BE2C (cell line): ENCODE measurements around the gene SMYD4. TPM values are rescaled to one million over a fixed set of nuclear protein-coding genes. Genes with fewer than 3 reads are reported as not detected.
A peak's percentile ranks its signal among the peaks of the same experiment; 100 is the strongest.

Experiments used
- DNase-seq: peaks from one replicate; pipeline ENCODE4 v3.0.0-alpha.2; 2020
- H3K27me3 ChIP-seq: fragments of 250-450 bp; sonication (Bioruptor Pico); 2 replicates; pipeline ENCODE4 v1.5.1; 2020; ENCODE audit warnings: mild to moderate bottlenecking
- H3K36me3 ChIP-seq: fragments of 250-450 bp; sonication (Bioruptor Pico); 2 replicates; pipeline ENCODE4 v1.5.1; 2020; ENCODE audit warnings: mild to moderate bottlenecking
- H3K4me1 ChIP-seq: fragments of 250-450 bp; sonication (Bioruptor Pico); 2 replicates; pipeline ENCODE4 v1.5.1; 2020
- H3K4me3 ChIP-seq: 2 replicates; pipeline ENCODE4 v1.5.1; 2011; ENCODE audit warnings: low read depth, low read length
- H3K9me3 ChIP-seq: fragments of 250-450 bp; sonication (Bioruptor Pico); 2 replicates; pipeline ENCODE4 v1.5.1; 2020
- polyA plus RNA-seq: library from polyadenylated mRNA; unstranded; fragments of >200 nt; gene quantifications from one replicate; pipeline ENCODE4 v1.2.1, GENCODE V29; 2012; ENCODE audit warnings: low read depth, missing spikeins; ENCODE audit not compliant: insufficient read length, insufficient read depth
- TF ChIP-seq, protein P1 (sequence below): IDR thresholded peaks from 2 replicates; pipeline ENCODE4 v1.5.1; 2012; ENCODE audit warnings: mild to moderate bottlenecking, low read depth, low read length

Gene SMYD4, protein sequence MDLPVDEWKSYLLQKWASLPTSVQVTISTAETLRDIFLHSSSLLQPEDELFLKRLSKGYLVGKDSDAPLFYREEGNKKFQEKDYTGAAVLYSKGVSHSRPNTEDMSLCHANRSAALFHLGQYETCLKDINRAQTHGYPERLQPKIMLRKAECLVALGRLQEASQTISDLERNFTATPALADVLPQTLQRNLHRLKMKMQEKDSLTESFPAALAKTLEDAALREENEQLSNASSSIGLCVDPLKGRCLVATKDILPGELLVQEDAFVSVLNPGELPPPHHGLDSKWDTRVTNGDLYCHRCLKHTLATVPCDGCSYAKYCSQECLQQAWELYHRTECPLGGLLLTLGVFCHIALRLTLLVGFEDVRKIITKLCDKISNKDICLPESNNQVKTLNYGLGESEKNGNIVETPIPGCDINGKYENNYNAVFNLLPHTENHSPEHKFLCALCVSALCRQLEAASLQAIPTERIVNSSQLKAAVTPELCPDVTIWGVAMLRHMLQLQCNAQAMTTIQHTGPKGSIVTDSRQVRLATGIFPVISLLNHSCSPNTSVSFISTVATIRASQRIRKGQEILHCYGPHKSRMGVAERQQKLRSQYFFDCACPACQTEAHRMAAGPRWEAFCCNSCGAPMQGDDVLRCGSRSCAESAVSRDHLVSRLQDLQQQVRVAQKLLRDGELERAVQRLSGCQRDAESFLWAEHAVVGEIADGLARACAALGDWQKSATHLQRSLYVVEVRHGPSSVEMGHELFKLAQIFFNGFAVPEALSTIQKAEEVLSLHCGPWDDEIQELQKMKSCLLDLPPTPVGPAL
- polyA plus RNA-seq, result 4.3 TPM

DNA sequence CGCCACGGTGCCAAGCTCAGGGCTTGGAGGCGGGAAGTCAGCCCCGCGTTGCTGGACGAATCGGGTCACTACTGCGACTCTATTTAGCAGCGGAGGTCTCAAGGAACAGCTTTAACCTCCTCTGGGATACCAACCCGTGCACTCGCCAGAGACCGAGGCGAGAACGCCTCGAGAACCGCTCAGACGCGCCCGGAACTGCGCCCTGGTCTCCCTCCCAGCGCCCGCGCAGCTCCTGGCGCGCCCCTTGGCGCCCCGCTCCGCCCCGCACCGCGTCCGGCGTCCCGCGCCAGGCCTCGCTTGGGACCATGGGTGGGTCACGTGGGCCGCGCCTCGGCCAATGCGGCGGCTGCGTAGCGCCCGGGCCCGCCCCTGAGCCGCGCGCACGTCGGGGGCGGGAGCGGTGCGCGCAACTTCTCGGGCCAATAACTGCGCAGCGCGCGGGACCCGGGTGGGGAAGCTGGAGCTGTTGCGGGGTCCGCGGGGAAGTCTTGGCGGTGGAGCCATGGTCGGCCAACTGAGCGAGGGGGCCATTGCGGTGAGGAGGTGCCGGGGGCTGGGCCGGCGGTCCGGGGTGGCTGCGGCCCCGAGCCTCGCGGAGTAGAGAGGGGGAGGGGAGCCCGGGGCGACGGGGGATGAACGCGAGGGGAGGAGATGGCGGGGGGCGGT lies at the start of gene SMYD4, which contains the start of gene RPA1:
Gene SMYD4, minus strand, starts transcription at position 311 of the 666 bp plus-strand sequence. CDS start 1,908 bp downstream, outside the sequence.
Gene RPA1, plus strand, starts transcription at position 414 of the 666 bp plus-strand sequence. Its CDS starts 89 bp downstream, at position 503.
- H3K36me3 ChIP-seq, result no peaks in the 10 kb centered on the region
- no peaks in the 10 kb centered on the region for H3K9me3 ChIP-seq
- H3K4me3 ChIP-seq, result peak within 1 kb of the TSS; percentile 80
- peak; percentile 84 for DNase-seq
- no peaks in the 10 kb centered on the region for H3K27me3 ChIP-seq
- TF ChIP-seq, protein P1, sequence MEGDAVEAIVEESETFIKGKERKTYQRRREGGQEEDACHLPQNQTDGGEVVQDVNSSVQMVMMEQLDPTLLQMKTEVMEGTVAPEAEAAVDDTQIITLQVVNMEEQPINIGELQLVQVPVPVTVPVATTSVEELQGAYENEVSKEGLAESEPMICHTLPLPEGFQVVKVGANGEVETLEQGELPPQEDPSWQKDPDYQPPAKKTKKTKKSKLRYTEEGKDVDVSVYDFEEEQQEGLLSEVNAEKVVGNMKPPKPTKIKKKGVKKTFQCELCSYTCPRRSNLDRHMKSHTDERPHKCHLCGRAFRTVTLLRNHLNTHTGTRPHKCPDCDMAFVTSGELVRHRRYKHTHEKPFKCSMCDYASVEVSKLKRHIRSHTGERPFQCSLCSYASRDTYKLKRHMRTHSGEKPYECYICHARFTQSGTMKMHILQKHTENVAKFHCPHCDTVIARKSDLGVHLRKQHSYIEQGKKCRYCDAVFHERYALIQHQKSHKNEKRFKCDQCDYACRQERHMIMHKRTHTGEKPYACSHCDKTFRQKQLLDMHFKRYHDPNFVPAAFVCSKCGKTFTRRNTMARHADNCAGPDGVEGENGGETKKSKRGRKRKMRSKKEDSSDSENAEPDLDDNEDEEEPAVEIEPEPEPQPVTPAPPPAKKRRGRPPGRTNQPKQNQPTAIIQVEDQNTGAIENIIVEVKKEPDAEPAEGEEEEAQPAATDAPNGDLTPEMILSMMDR, result no peak
- H3K4me1 ChIP-seq, result no peaks in the 10 kb centered on the region

DNA sequence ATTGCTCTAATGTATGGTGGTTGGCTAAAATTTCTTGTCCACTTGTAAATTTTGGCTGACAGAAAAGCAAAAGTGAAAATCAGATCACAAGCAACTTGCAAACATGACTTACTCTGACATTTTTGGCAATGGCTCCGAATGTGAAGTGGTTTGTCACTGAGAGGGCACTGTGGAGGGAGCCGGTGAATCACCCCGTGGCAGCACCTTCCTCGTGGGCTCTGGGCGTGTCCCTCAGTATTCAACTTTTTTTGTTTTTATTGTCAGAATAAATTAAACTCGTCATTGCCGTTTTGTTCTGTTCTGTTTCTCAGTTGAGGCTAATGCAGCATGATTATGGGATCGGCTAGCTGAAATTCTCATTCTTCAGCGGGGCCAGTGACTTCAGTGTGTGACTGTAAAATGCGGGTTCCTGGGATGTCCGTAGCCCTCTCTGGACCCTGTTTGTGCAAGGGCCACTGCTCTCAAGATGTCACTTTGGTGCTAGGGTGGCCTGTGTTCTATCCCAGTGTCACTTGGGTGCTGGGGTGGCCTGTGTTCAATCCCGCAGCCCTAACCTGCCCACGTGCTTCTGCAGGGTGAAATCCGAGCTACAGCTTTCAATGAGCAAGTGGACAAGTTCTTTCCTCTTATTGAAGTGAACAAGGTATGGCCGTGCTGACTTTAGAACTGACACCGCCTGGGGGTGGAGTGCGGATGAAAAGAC lies 48.9 kb upstream of the SMYD4 start:
- H3K9me3 ChIP-seq, result no peaks in the 10 kb centered on the region
- H3K36me3 ChIP-seq, result peaks cover 11% of the 10 kb centered on the region
- H3K27me3 ChIP-seq, result no peaks in the 10 kb centered on the region
- DNase-seq, result no peak
- H3K4me3 ChIP-seq, result no peak overlapping the region
- H3K4me1 ChIP-seq, result no peaks in the 10 kb centered on the region
- TF ChIP-seq, protein P1, result no peak

DNA sequence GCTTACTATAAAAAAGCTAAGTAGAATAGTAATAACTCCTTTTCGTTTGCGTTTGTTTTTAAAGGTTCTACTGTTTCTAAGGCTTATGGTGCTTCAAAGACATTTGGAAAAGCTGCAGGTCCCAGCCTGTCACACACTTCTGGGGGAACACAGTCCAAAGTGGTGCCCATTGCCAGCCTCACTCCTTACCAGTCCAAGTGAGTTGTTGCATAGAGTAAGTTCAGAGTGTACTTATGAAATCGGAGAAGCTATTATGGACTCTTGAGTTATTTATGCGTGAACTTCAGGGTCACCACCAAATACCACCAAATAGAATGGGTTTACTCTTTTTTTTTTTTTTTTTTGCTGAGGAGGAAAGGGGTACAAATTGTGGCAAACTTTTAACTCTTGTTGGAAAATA lies 45.9 kb upstream of the SMYD4 start:
- TF ChIP-seq, protein P1, result no peak
- Histone ChIP-seq H3K4me3 (no peak overlapping the region), H3K27me3 (no peaks in the 10 kb centered on the region), H3K9me3 (no peaks in the 10 kb centered on the region), H3K4me1 (no peaks in the 10 kb centered on the region), H3K36me3 (peaks cover 2% of the 10 kb centered on the region; the same call in 1 of the 2 replicates)
- no peak for DNase-seq

DNA sequence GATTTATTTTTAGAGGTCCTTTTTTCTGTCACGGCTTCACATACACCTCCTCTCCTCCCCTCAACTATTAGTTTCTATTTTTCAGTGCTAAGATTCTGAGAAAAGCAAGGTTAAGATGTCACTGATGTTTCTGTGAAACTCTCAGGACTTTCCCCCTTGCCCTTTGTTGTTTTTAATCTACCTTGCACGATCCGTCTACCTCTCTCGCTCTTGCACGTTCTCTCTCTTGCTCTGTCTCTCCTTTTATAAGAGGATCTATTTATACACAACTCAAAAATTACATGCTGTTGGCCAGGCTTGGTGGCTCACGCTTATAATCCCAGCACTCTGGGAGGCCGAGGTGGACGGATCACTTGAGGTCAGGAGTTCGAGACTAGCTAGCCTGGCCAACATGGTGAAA lies 43.7 kb upstream of the SMYD4 start:
- TF ChIP-seq, protein P1, result no peak
- no peak for DNase-seq
- H3K9me3 ChIP-seq, result no peaks in the 10 kb centered on the region
- no peak overlapping the region for H3K4me3 ChIP-seq
- H3K36me3 ChIP-seq, result peaks cover 2% of the 10 kb centered on the region; the same call in 1 of the 2 replicates
- H3K4me1 ChIP-seq, result no peaks in the 10 kb centered on the region
- H3K27me3 ChIP-seq, result no peaks in the 10 kb centered on the region

DNA sequence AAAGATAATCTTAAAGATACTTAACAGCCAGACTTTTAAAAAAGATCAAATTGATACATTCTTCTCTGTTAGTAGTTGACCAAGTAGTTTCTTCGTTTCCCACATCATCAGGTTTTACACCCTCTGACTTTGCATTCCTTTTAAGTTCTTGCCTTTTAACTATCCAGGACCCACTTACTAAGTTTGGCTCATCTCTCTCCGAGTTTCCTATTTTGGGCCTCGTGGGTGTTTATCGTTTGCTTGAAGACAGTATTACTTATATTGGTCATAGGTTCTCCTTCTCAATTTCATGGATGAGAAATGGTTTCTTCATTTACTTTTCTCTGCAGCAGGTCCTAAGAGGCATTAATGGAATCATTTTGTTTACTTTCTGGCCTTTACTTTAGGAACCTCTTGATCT lies 43.3 kb upstream of the SMYD4 start:
- no peak for DNase-seq
- Histone ChIP-seq H3K4me1 (no peaks in the 10 kb centered on the region), H3K27me3 (no peaks in the 10 kb centered on the region), H3K9me3 (no peaks in the 10 kb centered on the region), H3K4me3 (no peak overlapping the region), H3K36me3 (peaks cover 2% of the 10 kb centered on the region; the same call in 1 of the 2 replicates)
- TF ChIP-seq, protein P1, result no peak
